GM23338 (cell line): Measurements from ENCODE around the gene FAM241A. TPM values are rescaled to one million over a fixed set of nuclear protein-coding genes. Genes with fewer than 3 reads are reported as not detected.

Experiments
- ATAC-seq: fragments of 200-7000 bp; cut with Tn5 transposase; 3 replicates; pipeline ENCODE4 v1.9.1; 2020
- DNase-seq: peaks from one replicate; pipeline ENCODE4 v3.0.0-alpha.2; 2015; ENCODE audit warnings: low spot score
- H2AFZ ChIP-seq: fragments of 200-600 bp; sonication (generic); 2 replicates; pipeline ENCODE4 v1.8.0; 2016; ENCODE audit warnings: antibody characterized with exemption, mild to moderate bottlenecking, moderate library complexity
- H3F3A ChIP-seq: fragments of 200-600 bp; sonication (generic); replicated peaks from 2 replicates; pipeline ENCODE4 v1.8.0; 2017; ENCODE audit warnings: antibody characterized with exemption, mixed run types, low read depth
- H3K27ac ChIP-seq: fragments of 200-600 bp; sonication (generic); 2 replicates; pipeline ENCODE4 v1.6.1; 2016; ENCODE audit warnings: low read depth
- H3K27me3 ChIP-seq: fragments of 200-600 bp; sonication (generic); 2 replicates; pipeline ENCODE4 v1.8.0; 2016; ENCODE audit warnings: mild to moderate bottlenecking, mixed run types, moderate library complexity; ENCODE audit not compliant: insufficient read depth
- H3K36me3 ChIP-seq: fragments of 200-600 bp; sonication (generic); 2 replicates; pipeline ENCODE4 v1.8.0; 2016; ENCODE audit warnings: mild to moderate bottlenecking; ENCODE audit not compliant: insufficient read depth
- H3K4me1 ChIP-seq: fragments of 200-600 bp; sonication (generic); 2 replicates; pipeline ENCODE4 v1.8.0; 2016; ENCODE audit warnings: mild to moderate bottlenecking, moderate library complexity; ENCODE audit not compliant: insufficient read depth
- H3K4me2 ChIP-seq: fragments of 200-600 bp; sonication (generic); 2 replicates; pipeline ENCODE4 v1.7.1; 2017; ENCODE audit warnings: mixed run types
- H3K4me3 ChIP-seq: fragments of 200-600 bp; sonication (generic); 2 replicates; pipeline ENCODE4 v1.6.1; 2016; ENCODE audit warnings: mixed run types
- H3K79me2 ChIP-seq: fragments of 200-600 bp; sonication (generic); replicated peaks from 2 replicates; pipeline ENCODE4 v1.8.0; 2017; ENCODE audit warnings: mild to moderate bottlenecking; ENCODE audit not compliant: insufficient read depth
- H3K9me2 ChIP-seq: fragments of 200-600 bp; sonication (generic); 2 replicates; pipeline ENCODE4 v1.8.0; 2017; ENCODE audit not compliant: insufficient read depth
- H4K20me1 ChIP-seq: fragments of 200-600 bp; sonication (generic); replicated peaks from 2 replicates; pipeline ENCODE4 v1.8.0; 2017; ENCODE audit warnings: mild to moderate bottlenecking; ENCODE audit not compliant: insufficient read depth
- H3K27ac Mint-ChIP-seq: 2 replicates; pipeline ENCODE4 v1.8.0; 2020; ENCODE audit warnings: inconsistent platforms, mild to moderate bottlenecking, moderate library complexity, mixed read lengths
- H3K27me3 Mint-ChIP-seq: 3 replicates; pipeline ENCODE4 v1.8.0; 2022; ENCODE audit warnings: low read depth, mild to moderate bottlenecking, moderate library complexity, mixed read lengths, inconsistent platforms; ENCODE audit not compliant: insufficient read depth, poor library complexity
- H3K36me3 Mint-ChIP-seq: 3 replicates; pipeline ENCODE4 v1.8.0; 2021; ENCODE audit warnings: low read depth, mild to moderate bottlenecking, inconsistent platforms, moderate library complexity, mixed read lengths
- H3K4me1 Mint-ChIP-seq: 3 replicates; pipeline ENCODE4 v1.8.0; 2020; ENCODE audit warnings: mild to moderate bottlenecking, inconsistent platforms, mixed read lengths
- H3K4me3 Mint-ChIP-seq: 3 replicates; pipeline ENCODE4 v1.8.0; 2021; ENCODE audit warnings: moderate library complexity, mild to moderate bottlenecking, inconsistent platforms, mixed read lengths
- H3K9me3 Mint-ChIP-seq: 3 replicates; pipeline ENCODE4 v1.8.0; 2020; ENCODE audit warnings: moderate library complexity, mild to moderate bottlenecking, inconsistent platforms, mixed read lengths
- CREB1 ChIP-seq: fragments of 250-450 bp; sonication (Bioruptor Pico); IDR thresholded peaks from 2 replicates; pipeline ENCODE4 v1.5.0; 2020; ENCODE audit warnings: low read depth, mild to moderate bottlenecking, moderate library complexity
- CTCF ChIP-seq, 2 experiments: fragments of 200-600 bp in 1 of 2; sonication (generic) in 1 of 2; conservative IDR thresholded peaks; 2 replicates each; pipeline versions ENCODE4 v1.5.1 to v1.6.1; 2016 to 2017; ENCODE audit warnings: antibody characterized with exemption in 2 of 2, low read depth in 2 of 2, mild to moderate bottlenecking in 2 of 2, moderate library complexity in 1 of 2
- ETS1 ChIP-seq: IDR thresholded peaks from 2 replicates; pipeline ENCODE4 v1.6.1; 2016; ENCODE audit warnings: antibody characterized with exemption
- EZH2 ChIP-seq: fragments of 200-600 bp; sonication (generic); IDR thresholded peaks from one replicate; pipeline ENCODE4 v1.8.0; 2017; ENCODE audit warnings: antibody characterized with exemption, mild to moderate bottlenecking, low read depth; ENCODE audit not compliant: unreplicated experiment
- EZH2phosphoT487 ChIP-seq: fragments of 200-600 bp; sonication (generic); IDR thresholded peaks from one replicate; pipeline ENCODE4 v1.8.1; 2018; ENCODE audit warnings: antibody characterized with exemption; ENCODE audit not compliant: unreplicated experiment
- JUNB ChIP-seq: IDR thresholded peaks from one replicate; pipeline ENCODE4 v1.6.1; 2016; ENCODE audit warnings: antibody characterized with exemption; ENCODE audit not compliant: unreplicated experiment
- NANOG ChIP-seq: IDR thresholded peaks from 2 replicates; pipeline ENCODE4 v1.6.1; 2016; ENCODE audit warnings: antibody characterized with exemption, borderline replicate concordance
- POLR2AphosphoS5 ChIP-seq: IDR thresholded peaks from 2 replicates; pipeline ENCODE4 v1.6.1; 2016; ENCODE audit warnings: antibody characterized with exemption, low read depth
- REST ChIP-seq: IDR thresholded peaks from one replicate; pipeline ENCODE4 v1.6.1; 2018; ENCODE audit warnings: antibody characterized with exemption; ENCODE audit not compliant: unreplicated experiment
- STAT1 ChIP-seq: IDR thresholded peaks from one replicate; pipeline ENCODE4 v1.6.1; 2016; ENCODE audit warnings: antibody characterized with exemption; ENCODE audit not compliant: unreplicated experiment
- ZNF114 ChIP-seq: fragments of 250-450 bp; sonication (Bioruptor Pico); IDR thresholded peaks from 2 replicates; pipeline ENCODE4 v1.5.0; 2020; ENCODE audit warnings: mild to moderate bottlenecking, moderate library complexity
- ZNF331 ChIP-seq: fragments of 250-450 bp; sonication (Bioruptor Pico); IDR thresholded peaks from 2 replicates; pipeline ENCODE4 v1.5.0; 2020; ENCODE audit warnings: low read depth, mild to moderate bottlenecking, moderate library complexity
- ZNF462 ChIP-seq: fragments of 250-450 bp; sonication (Bioruptor Pico); IDR thresholded peaks from 2 replicates; pipeline ENCODE4 v1.5.0; 2020; ENCODE audit warnings: mild to moderate bottlenecking, moderate library complexity
- polyA plus RNA-seq: library from polyadenylated mRNA; unstranded; fragments of >200 nt; fragmentation: Nextera tagmentation; extraction: Ambion mirVana; gene quantifications from 2 replicates; pipeline ENCODE4 v1.2.1, GENCODE V29; 2016
- total RNA-seq: library from RNA; depleted of rRNA; stranded (reverse); fragments of >200 nt; shearing (Covaris generic); gene quantifications from 2 replicates; pipeline ENCODE4 v1.2.3, GENCODE V29; 2014

Gene FAM241A
- total and polyA plus RNA-seq, 2 experiments from 2014 or later = 0.58 to 0.63 TPM

- H4K20me1 ChIP-seq = no peaks in the 10 kb centered on the region
- H3K4me1 ChIP-seq = no peaks in the 10 kb centered on the region
- H3K4me2 ChIP-seq = no peak overlapping the region
- no peaks in the 10 kb centered on the region for H3F3A ChIP-seq
- no peaks in the 10 kb centered on the region for H3K9me2 ChIP-seq
- no peak overlapping the region for H3K27ac ChIP-seq
- H3K27ac Mint-ChIP-seq = no peak overlapping the region
- peaks cover 7% of the 10 kb centered on the region; the same call in 2 of the 3 replicates for H3K9me3 Mint-ChIP-seq
- no peak for DNase-seq
- TF ChIP-seq EZH2 (no peak), POLR2AphosphoS5 (no peak), JUNB (no peak), NANOG (no peak), ZNF462 (CRISPR knock-in tag) (no peak), ETS1 (no peak), EZH2phosphoT487 (no peak), CREB1 (no peak), ZNF331 (CRISPR knock-in tag) (no peak), STAT1 (no peak), CTCF (conservative IDR thresholded peaks at IDR 0.05; ENCODE audit: low read depth in 2 of 2) (no peak), ZNF114 (CRISPR knock-in tag) (no peak), REST (no peak)
- no peak overlapping the region for H3K4me3 Mint-ChIP-seq
- ATAC-seq = no peak
- no peaks in the 10 kb centered on the region for H3K36me3 ChIP-seq
- H3K79me2 ChIP-seq = no peaks in the 10 kb centered on the region
- H3K27me3 Mint-ChIP-seq = peaks cover 1% of the 10 kb centered on the region
- no peak overlapping the region for H2AFZ ChIP-seq
- no peaks in the 10 kb centered on the region for H3K36me3 Mint-ChIP-seq
- H3K27me3 ChIP-seq = no peaks in the 10 kb centered on the region
- no peak overlapping the region for H3K4me3 ChIP-seq
- no peaks in the 10 kb centered on the region for H3K4me1 Mint-ChIP-seq
These were observed 67.8 kb downstream of the FAM241A start for GRCh38 chr4:112213091-112213490.
